GM12874 (cell line): ENCODE results near the gene SGCD.

Experiments
- CTCF ChIP-seq: IDR thresholded peaks from 2 replicates; pipeline ENCODE4 v1.5.1; 2011; ENCODE audit warnings: low read depth, mild to moderate bottlenecking, control low read depth, low read length, moderate library complexity; ENCODE audit not compliant: insufficient read depth

SGCD gene

GRCh38 chr5:156628421-156628820 lies 301.5 kb downstream of the SGCD start:
- TF ChIP-seq CTCF = no peak

GRCh38 chr5:156631005-156631404 lies 304.0 kb downstream of the SGCD start:
- no peak for TF ChIP-seq CTCF

- no peak for TF ChIP-seq CTCF
These were observed 307.3 kb downstream of the SGCD start for GRCh38 chr5:156634301-156634700.

GRCh38 chr5:156640691-156641241 lies 313.8 kb downstream of the SGCD start:
- TF ChIP-seq CTCF = no peak

- no peak for TF ChIP-seq CTCF
These were observed 314.7 kb downstream of the SGCD start for GRCh38 chr5:156641686-156642085.

- no peak for TF ChIP-seq CTCF
These were observed 320.1 kb downstream of the SGCD start for GRCh38 chr5:156647034-156647451.

- no peak for TF ChIP-seq CTCF
These were observed 327.5 kb downstream of the SGCD start for GRCh38 chr5:156654444-156654843.
